C4-2B (cell line): Measurements from ENCODE around the gene PIERCE2.
"Not testable (repeated sequence)": the region's sequence is repeated elsewhere in the genome, so short reads cannot be mapped to it uniquely, and the experiment has no call there.

Experiments used
- H3K27ac ChIP-seq: fragments of 450-650 bp; 2 replicates; pipeline ENCODE4 v1.5.1; 2017
- CTCF ChIP-seq: fragments of 450-650 bp; conservative IDR thresholded peaks from 2 replicates; pipeline ENCODE4 v1.5.1; 2017; ENCODE audit warnings: mild to moderate bottlenecking
- ZFX ChIP-seq: fragments of 450-650 bp; IDR thresholded peaks from 2 replicates; pipeline ENCODE4 v1.6.1; 2017

Gene PIERCE2

DNA sequence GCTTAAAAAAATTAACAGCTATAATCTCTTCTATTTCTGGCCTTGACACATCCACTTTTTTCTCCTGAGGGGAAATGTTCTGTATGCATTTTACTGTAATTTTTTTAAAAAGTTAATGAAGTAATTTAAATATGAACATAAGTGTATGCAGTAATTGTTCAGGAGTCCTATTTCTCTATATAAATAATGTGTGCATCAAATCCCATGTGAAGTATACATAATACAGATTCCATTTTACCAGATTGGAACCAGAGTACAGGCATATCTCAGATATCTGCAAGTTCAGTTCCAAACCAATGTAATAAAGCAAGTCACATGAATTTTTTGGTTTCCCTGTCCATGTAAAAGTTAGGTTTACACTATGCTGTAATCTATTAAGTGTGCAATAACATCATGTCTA, 26.7 kb upstream of the PIERCE2 start:
- H3K27ac ChIP-seq = no peak overlapping the region
- TF ChIP-seq CTCF (no peak), ZFX (no peak)

- no peak overlapping the region for H3K27ac ChIP-seq
- TF ChIP-seq CTCF (no peak), ZFX (no peak)
Measured at GRCh38 chr15:55383687-55384086, 24.6 kb upstream of the PIERCE2 start.

- H3K27ac ChIP-seq = no peak overlapping the region
- TF ChIP-seq CTCF (no peak), ZFX (no peak)
Measured at GRCh38 chr15:55387027-55387426, 21.3 kb upstream of the PIERCE2 start.

DNA sequence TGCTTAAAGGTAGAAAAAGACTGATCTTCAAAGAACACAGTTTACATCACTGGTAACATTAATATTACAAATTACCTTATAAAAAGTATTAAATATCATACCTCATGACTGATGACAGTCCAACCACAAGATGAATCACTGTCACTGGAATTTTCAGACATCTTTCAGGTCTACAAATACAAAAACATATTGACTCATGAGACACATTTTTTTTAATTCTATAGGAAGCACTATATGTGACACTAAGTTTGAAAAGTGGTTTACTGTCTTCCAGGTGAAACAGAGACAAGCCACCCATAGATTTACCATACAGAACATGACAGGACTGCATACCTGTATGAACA, 19.1 kb upstream of the PIERCE2 start:
- no peak for TF ChIP-seq CTCF
- no peak for TF ChIP-seq ZFX
- H3K27ac ChIP-seq = no peak overlapping the region

- TF ChIP-seq CTCF (no peak), ZFX (no peak)
- no peak overlapping the region for H3K27ac ChIP-seq
Measured at GRCh38 chr15:55394694-55395093, 13.6 kb upstream of the PIERCE2 start.

GRCh38 chr15:55398243-55398642, 10.1 kb upstream of the PIERCE2 start:
- TF ChIP-seq ZFX = no peak
- no peak for TF ChIP-seq CTCF
- H3K27ac ChIP-seq = no peak overlapping the region

DNA sequence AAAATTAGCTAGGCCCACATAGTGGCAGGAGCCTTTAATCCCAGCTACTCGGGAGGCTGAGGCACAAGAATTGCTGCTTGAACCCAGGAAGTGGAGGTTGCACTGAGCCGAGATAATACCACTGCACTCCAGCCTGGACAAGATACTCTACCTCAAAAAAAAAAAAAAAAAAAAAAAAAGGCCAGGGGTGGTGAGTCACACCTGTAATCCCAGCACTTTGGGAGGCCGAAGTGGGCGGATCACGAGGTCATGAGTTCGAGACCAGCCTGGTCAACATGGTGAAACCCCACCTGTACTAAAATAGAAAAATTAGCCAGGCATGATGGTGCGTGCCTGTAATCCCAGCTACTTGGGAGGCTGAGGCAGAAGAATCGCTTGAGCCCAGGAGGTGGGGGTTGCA, 8.2 kb upstream of the PIERCE2 start:
- H3K27ac ChIP-seq = not testable (repeated sequence)

- TF ChIP-seq CTCF (no peak), ZFX (no peak)
- H3K27ac ChIP-seq = no peak overlapping the region
Measured at GRCh38 chr15:55401786-55402246, 6.5 kb upstream of the PIERCE2 start.
